ENCODE data around the gene CEBPA. TPM values are rescaled to one million over a fixed set of nuclear protein-coding genes. Genes with fewer than 3 reads are reported as not detected.

The CEBPA gene
- total RNA-seq = 10 to 100 TPM; 67.1 to 76.4 TPM

DNA sequence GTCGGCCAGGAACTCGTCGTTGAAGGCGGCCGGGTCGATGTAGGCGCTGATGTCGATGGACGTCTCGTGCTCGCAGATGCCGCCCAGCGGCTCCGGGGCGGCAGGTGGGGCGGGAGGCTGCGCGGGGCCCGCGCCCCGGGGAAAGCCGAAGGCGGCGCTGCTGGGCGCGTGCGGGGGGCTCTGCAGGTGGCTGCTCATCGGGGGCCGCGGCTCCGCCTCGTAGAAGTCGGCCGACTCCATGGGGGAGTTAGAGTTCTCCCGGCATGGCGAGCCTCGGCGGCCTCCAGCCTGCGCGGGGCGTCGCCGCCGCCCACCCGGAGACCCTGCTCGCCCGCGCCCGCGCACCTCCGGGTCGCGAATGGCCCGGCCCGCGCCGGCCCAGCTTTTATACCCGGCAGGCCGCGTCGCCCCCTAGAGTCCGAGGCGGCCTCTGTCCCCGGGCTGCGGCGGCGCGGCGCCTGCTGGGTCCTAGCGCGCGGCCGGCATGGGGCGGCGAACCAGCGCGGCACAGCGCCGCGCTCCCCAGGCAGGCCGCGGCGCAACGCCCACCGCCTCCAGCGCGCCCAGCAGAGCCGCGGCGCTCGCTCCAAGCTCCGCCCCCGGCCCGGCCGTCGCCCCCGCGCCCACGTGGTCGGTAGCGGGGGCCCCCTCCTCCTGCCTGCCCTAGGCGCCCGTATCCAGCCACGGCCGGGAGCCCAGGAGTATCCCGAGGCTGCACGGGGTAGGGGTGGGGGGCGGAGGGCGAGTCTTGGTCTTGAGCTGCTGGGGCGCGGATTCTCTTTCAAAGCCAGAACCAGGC lies at the start of gene CEBPA:
Gene CEBPA, minus strand, starts transcription at position 360 of the 799 bp plus-strand sequence. Its CDS starts 120 bp downstream, at position 240.
- Histone ChIP-seq H3K36me3 (no peaks in the 10 kb centered on the region), H3K4me1 (no peaks in the 10 kb centered on the region), H3K9me3 (no peaks in the 10 kb centered on the region), H3K27ac (peak within 1 kb of the TSS; percentile 91), H3K9ac (ENCODE audit: low read depth in 2 of 2, low read length in 2 of 2) (peak within 1 kb of the TSS; percentile 81 to 95), H3K4me3 (peak within 1 kb of the TSS; percentile 87), H3K27me3 (no peaks in the 10 kb centered on the region)
- intact Hi-C loops (cut with DNase I) = loop anchor here (10.0 kb wide), 1 partner anchor 102 kb away; no protein-coding TSS in a partner anchor
- DNase-seq = peak; percentile 82
- no peak for TF ChIP-seq CTCF (IDR thresholded peaks at IDR 0.05)

DNA sequence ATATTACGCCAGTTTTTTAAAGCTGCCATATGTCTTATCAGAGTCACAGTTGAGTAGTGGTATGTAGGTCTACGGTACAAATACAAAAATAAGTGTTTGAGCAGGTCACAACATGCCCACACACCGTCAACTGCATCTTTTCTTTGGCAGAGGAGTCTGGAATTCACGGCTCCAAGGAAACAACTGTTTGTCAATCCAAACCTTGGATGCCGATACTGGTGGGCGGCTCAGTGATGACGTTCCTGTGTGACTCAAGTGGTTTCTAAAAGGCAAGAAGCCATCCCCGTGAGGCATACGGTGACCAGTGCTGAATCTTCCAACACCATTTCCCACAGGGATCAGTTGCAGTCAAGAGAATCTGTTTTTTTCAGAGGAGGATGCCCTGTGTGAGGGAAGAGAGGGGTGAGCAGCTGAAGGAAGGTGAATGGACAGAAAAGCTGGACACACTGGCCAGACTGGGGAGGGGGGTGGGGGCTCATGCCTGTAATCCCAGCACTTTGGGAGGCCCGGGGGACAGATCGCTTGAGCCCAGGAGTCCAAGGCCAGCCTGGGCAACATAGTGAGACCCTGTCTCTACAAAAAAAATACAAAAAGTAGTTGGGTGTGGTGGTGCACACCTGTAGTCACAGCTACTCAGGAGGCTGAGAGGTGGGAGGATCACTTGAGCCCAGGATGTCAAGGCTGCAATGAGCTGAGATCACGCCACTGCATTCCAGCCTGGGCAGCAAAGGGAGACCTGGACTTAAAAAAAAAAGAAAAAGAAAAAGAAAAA lies 48.4 kb upstream of the CEBPA start:
- no peak overlapping the region for H3K9ac ChIP-seq (ENCODE audit: low read depth in 2 of 2, low read length in 2 of 2)
- intact Hi-C loops (cut with DNase I) = no loop called here

GRCh38 chr19:33349319-33350289 lies 47.3 kb upstream of the CEBPA start:
- TF ChIP-seq CTCF (IDR thresholded peaks at IDR 0.05) = no peak
- no peak for DNase-seq
- intact Hi-C loops (cut with DNase I) = no loop called here
- Histone ChIP-seq H3K9me3 (no peaks in the 10 kb centered on the region), H3K4me3 (no peak overlapping the region), H3K27ac (no peak overlapping the region), H3K4me1 (no peaks in the 10 kb centered on the region), H3K27me3 (no peaks in the 10 kb centered on the region), H3K36me3 (no peaks in the 10 kb centered on the region), H3K9ac (ENCODE audit: low read depth in 2 of 2, low read length in 2 of 2) (no peak overlapping the region)

More for the DNA sequence above, 48.4 kb upstream of the CEBPA start:
- H3K27ac ChIP-seq = no peak overlapping the region
- no peak for DNase-seq
- H3K4me1 ChIP-seq = no peaks in the 10 kb centered on the region
- H3K4me3 ChIP-seq = no peak overlapping the region
- H3K9me3 ChIP-seq = no peaks in the 10 kb centered on the region
- TF ChIP-seq CTCF (IDR thresholded peaks at IDR 0.05) = no peak
- H3K36me3 ChIP-seq = no peaks in the 10 kb centered on the region
- no peaks in the 10 kb centered on the region for H3K27me3 ChIP-seq

DNA sequence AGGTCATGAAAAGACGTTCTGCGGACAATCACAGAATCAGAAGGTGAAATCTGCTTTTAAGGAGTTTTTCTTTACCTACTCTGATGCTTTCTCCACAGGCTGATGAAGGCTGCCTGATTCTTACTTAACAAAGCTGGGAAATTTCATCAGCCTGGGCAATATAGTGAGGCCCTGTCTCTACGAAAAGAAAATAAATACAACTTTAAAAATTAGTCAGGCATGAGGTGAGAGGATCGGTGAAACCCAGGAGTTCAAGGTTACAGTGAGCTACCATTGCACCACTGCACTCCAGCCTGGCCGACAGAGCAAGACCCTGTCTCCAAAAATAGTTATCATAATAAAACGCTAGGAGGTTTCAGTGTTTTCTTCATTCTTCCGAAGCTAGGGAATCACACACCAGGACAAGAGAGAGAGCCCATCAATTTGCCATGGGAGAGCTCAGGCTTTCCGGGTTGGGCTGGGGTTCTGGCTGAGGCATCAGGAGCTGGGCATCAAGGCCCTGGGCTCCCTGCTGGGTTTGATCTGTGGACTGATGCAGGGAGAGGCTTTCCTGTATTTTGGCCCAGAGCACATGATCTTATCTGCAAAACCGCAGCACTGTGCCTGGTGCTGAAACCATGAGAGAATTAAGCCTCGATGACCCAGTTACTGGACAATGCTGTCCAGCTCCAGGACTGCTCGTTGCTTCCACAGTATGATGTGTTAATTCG lies 46.1 kb upstream of the CEBPA start:
- Histone ChIP-seq H3K9ac (ENCODE audit: low read depth in 2 of 2, low read length in 2 of 2) (no peak overlapping the region), H3K36me3 (no peaks in the 10 kb centered on the region), H3K27ac (no peak overlapping the region), H3K4me3 (no peak overlapping the region), H3K9me3 (no peaks in the 10 kb centered on the region), H3K4me1 (no peaks in the 10 kb centered on the region), H3K27me3 (no peaks in the 10 kb centered on the region)
- intact Hi-C loops (cut with DNase I) = no loop called here
- no peak for TF ChIP-seq CTCF (IDR thresholded peaks at IDR 0.05)
- DNase-seq = no peak
